Measurements from ENCODE around the gene APRT.

DNA sequence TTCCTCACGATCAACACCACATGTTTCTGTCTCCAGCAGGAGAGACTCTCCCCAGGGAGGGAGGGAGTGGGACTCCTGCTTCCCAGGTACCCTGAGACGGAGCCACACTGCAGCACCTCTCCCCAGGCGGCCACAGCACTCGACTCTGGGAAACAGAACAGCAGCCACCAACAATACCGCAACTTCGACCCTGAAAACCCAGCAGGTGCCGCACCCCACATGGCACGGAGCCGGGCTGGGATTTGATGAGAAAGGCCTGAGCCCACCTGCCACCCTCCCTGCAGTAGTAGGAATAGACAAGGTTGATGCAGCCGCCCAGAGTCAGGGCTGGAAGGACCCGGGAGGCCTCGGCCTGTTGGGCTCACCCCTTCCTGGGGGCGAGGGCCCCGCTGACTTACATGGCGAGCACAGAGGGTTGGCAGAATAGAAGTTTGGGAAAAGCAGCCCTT, 30.6 kb upstream of the APRT start:
- TF ChIP-seq, protein P1, sequence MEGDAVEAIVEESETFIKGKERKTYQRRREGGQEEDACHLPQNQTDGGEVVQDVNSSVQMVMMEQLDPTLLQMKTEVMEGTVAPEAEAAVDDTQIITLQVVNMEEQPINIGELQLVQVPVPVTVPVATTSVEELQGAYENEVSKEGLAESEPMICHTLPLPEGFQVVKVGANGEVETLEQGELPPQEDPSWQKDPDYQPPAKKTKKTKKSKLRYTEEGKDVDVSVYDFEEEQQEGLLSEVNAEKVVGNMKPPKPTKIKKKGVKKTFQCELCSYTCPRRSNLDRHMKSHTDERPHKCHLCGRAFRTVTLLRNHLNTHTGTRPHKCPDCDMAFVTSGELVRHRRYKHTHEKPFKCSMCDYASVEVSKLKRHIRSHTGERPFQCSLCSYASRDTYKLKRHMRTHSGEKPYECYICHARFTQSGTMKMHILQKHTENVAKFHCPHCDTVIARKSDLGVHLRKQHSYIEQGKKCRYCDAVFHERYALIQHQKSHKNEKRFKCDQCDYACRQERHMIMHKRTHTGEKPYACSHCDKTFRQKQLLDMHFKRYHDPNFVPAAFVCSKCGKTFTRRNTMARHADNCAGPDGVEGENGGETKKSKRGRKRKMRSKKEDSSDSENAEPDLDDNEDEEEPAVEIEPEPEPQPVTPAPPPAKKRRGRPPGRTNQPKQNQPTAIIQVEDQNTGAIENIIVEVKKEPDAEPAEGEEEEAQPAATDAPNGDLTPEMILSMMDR (IDR thresholded peaks at IDR 0.05), result no peak
- no peak for TF ChIP-seq POLR2A (IDR thresholded peaks at IDR 0.05)

All from transverse colon (tissue), 3 donors.